ENCODE results near the gene STEAP3.

STEAP3 gene

DNA sequence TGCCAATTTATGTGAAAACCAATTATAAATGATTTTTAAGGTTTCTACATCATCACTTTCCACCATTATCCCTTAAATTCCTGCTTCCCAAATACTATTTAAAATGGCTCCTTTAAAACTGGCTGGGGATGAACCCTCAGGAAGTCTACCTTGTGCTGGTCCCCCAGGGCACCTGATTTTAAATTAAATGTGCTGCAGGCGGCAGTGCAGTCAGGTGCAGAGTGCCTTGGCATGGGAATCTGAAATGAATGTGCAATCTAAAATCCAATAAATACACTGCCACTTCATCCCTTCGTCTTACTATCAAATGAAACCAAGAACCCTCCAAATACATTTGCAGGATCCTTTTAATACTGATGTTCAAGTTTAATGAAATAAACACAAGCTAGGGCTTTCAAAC is 81.2 kb downstream of the STEAP3 start:
- no peak for DNase-seq

- no peak for DNase-seq
Measured at GRCh38 chr2:119305497-119306195, 82.0 kb downstream of the STEAP3 start.

- DNase-seq: no peak
Measured at GRCh38 chr2:119306196-119306590, 82.6 kb downstream of the STEAP3 start.

GRCh38 chr2:119307419-119308140 is 83.9 kb downstream of the STEAP3 start:
- no peak for DNase-seq

DNA sequence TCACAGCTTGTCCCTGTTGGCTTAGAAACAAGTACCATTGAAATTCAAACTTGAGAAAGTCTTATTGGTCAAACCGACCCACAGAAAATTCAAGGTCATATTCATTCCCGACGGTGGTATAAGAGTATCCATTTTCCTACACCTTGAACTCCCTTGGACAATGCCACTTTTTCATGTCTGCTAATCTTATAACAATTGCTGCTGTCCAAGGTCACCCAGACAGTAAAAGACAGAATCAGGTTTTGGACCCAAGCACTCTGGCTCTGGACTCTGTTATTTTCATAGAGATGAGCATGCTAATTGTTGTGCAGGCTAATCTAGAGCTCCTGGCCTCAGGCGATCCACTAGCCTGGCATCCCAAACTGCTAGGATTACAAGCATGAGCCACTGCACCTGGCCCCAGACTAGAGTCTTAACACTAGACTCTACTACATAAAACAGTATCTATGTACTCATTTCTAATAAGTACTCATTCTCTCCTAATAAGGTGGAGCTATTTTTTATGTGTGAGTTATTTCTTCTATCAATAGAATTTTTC is 85.2 kb downstream of the STEAP3 start:
- DNase-seq: no peak

- DNase-seq: no peak
Measured at GRCh38 chr2:119311371-119311770, 87.7 kb downstream of the STEAP3 start.

DNA sequence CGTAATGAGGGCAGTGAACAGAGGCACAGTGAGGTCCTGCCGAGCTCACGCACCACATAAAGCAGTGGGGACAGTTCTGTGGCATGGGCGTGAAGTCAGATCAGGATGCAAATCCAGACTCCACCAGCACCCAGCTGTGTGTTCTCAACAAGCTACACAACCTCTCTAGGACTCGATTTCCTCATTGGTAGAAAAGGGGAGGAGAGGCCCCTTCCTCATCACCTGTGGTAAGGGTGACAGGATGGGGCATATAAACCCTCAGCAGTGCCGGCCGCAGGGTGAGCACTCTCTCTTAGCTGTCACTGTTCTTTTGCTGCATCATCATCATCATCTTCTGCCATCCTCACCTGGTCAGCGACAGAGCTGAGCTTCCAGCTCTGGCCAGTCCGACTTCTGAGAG is 88.2 kb downstream of the STEAP3 start:
- DNase-seq: no peak

All from bone marrow (tissue), 2 donors.